Fibroblast of lung (primary cell): Measurements from ENCODE around the gene ERCC6L. TPM values are rescaled to one million over a fixed set of nuclear protein-coding genes. Genes with fewer than 3 reads are reported as not detected.

ENCODE experiments used
- DNase-seq, 2 donors: peaks; one replicate each; pipeline versions ENCODE4 v3.0.0 to v3.0.0-alpha.2; 2010; ENCODE audit warnings: low read depth in 2 of 2
- H2AFZ ChIP-seq: 2 replicates; pipeline ENCODE4 v1.5.1; 2012; ENCODE audit warnings: low read length, control low read depth, inconsistent platforms
- H3K27ac ChIP-seq: 2 replicates; pipeline ENCODE4 v1.5.1; 2011; ENCODE audit warnings: low read length, control low read depth; ENCODE audit not compliant: insufficient read depth
- H3K27me3 ChIP-seq: 2 replicates; pipeline ENCODE4 v1.5.1; 2011; ENCODE audit warnings: mild to moderate bottlenecking, low read length; ENCODE audit not compliant: control insufficient read depth, insufficient read depth
- H3K36me3 ChIP-seq: 2 replicates; pipeline ENCODE4 v1.5.1; 2011; ENCODE audit warnings: low read length; ENCODE audit not compliant: control insufficient read depth, insufficient read depth
- H3K4me1 ChIP-seq: 2 replicates; pipeline ENCODE4 v1.5.1; 2011; ENCODE audit warnings: low read length; ENCODE audit not compliant: control insufficient read depth, insufficient read depth; ENCODE audit errors: extremely low read depth
- H3K4me2 ChIP-seq: 2 replicates; pipeline ENCODE4 v1.5.1; 2011; ENCODE audit warnings: low read length, control low read depth; ENCODE audit not compliant: insufficient read depth; ENCODE audit errors: extremely low read depth
- H3K4me3 ChIP-seq, 4 experiments: fragments of 200-600 bp in 1 of 4; sonication (generic) in 1 of 4; replicated peaks in 1 of 4; 2 replicates each; pipeline ENCODE4 v1.5.1; 2011 to 2016; ENCODE audit warnings: low read length in 4 of 4, low read depth in 3 of 4, mild to moderate bottlenecking in 3 of 4, control low read depth in 2 of 4, inconsistent platforms in 1 of 4, mixed read lengths in 1 of 4; ENCODE audit not compliant: insufficient read depth in 1 of 4; ENCODE audit errors: control extremely low read depth in 1 of 4
- H3K79me2 ChIP-seq: 2 replicates; pipeline ENCODE4 v1.5.1; 2012; ENCODE audit warnings: mild to moderate bottlenecking, low read length, inconsistent platforms; ENCODE audit not compliant: control insufficient read depth, insufficient read depth
- H3K9ac ChIP-seq: 2 replicates; pipeline ENCODE4 v1.5.1; 2011; ENCODE audit warnings: mild to moderate bottlenecking, low read length, control low read depth; ENCODE audit not compliant: insufficient read depth
- H3K9me3 ChIP-seq: 2 replicates; pipeline ENCODE4 v1.5.1; 2012; ENCODE audit warnings: low read depth, low read length; ENCODE audit not compliant: control insufficient read depth, insufficient read depth
- H4K20me1 ChIP-seq: 2 replicates; pipeline ENCODE4 v1.5.1; 2011; ENCODE audit warnings: low read length; ENCODE audit not compliant: control insufficient read depth, insufficient read depth; ENCODE audit errors: extremely low read depth
- CTCF ChIP-seq, 2 donors: IDR thresholded peaks in 1 of 2; conservative IDR thresholded peaks in 1 of 2; 1 replicate in 1 of 2; 2 replicates in 1 of 2; pipeline ENCODE4 v1.5.1; 2011 to 2012; ENCODE audit warnings: low read length in 2 of 2, control low read depth in 1 of 2, inconsistent platforms in 1 of 2, low read depth in 1 of 2, mild to moderate bottlenecking in 1 of 2
- EZH2 ChIP-seq: IDR thresholded peaks from 2 replicates; pipeline ENCODE4 v1.5.1; 2012; ENCODE audit warnings: low read length, control low read depth, mild to moderate bottlenecking; ENCODE audit errors: missing control alignments
- polyA plus RNA-seq, 2 donors: library from polyadenylated mRNA; depleted of rRNA in 1 of 2; stranded (reverse) in 1 of 2; unstranded in 1 of 2; fragments of >200 nt; gene quantifications; 2 replicates each; pipeline ENCODE4 v1.2.1, GENCODE V29; 2011 to 2012; ENCODE audit warnings: missing spikeins in 1 of 2
- total RNA-seq: library from RNA; depleted of rRNA; stranded (reverse); fragments of >200 nt; gene quantifications from 2 replicates; pipeline ENCODE4 v1.2.1, GENCODE V29; 2014

The ERCC6L gene
- total and polyA plus RNA-seq, 2 donors (not counting 1 experiment from before 2014, with no cell fraction given), result 0.66 to 1.7 TPM

GRCh38 chrX:72205706-72206105, 33.1 kb downstream of the ERCC6L start:
- Histone ChIP-seq H3K4me3 (no peak overlapping the region), H3K9me3 (no peaks in the 10 kb centered on the region), H3K4me1 (peaks cover 4% of the 10 kb centered on the region), H3K27ac (no peak overlapping the region), H3K36me3 (no peaks in the 10 kb centered on the region), H3K27me3 (no peaks in the 10 kb centered on the region), H3K9ac (no peak overlapping the region), H2AFZ (no peak overlapping the region), H3K79me2 (peaks cover 1% of the 10 kb centered on the region), H4K20me1 (no peaks in the 10 kb centered on the region), H3K4me2 (no peak overlapping the region)
- no peak for DNase-seq
- TF ChIP-seq EZH2, result no peak
- TF ChIP-seq CTCF (conservative IDR thresholded peaks at IDR 0.05 in 1 of 2, IDR thresholded peaks at IDR 0.05 in 1 of 2; ENCODE audit: low read depth in 1 of 2, low read length in 2 of 2), result no peak

GRCh38 chrX:72203421-72203820, 35.4 kb downstream of the ERCC6L start:
- Histone ChIP-seq H3K27ac (no peak overlapping the region), H3K4me1 (peaks cover 4% of the 10 kb centered on the region), H4K20me1 (no peaks in the 10 kb centered on the region), H3K36me3 (no peaks in the 10 kb centered on the region), H2AFZ (no peak overlapping the region), H3K4me3 (no peak overlapping the region), H3K9ac (no peak overlapping the region), H3K27me3 (no peaks in the 10 kb centered on the region), H3K79me2 (no peaks in the 10 kb centered on the region), H3K9me3 (no peaks in the 10 kb centered on the region), H3K4me2 (no peak overlapping the region)
- TF ChIP-seq EZH2, result no peak
- no peak for TF ChIP-seq CTCF (conservative IDR thresholded peaks at IDR 0.05 in 1 of 2, IDR thresholded peaks at IDR 0.05 in 1 of 2; ENCODE audit: low read depth in 1 of 2, low read length in 2 of 2)
- no peak for DNase-seq

GRCh38 chrX:72202792-72203401, 35.9 kb downstream of the ERCC6L start:
- Histone ChIP-seq H4K20me1 (no peaks in the 10 kb centered on the region), H3K36me3 (no peaks in the 10 kb centered on the region), H3K79me2 (no peaks in the 10 kb centered on the region), H3K27ac (peak overlapping the region; percentile 81), H3K9me3 (no peaks in the 10 kb centered on the region), H3K4me3 (no peak overlapping the region), H3K4me2 (no peak overlapping the region), H2AFZ (no peak overlapping the region), H3K9ac (no peak overlapping the region), H3K27me3 (no peaks in the 10 kb centered on the region), H3K4me1 (peaks cover 4% of the 10 kb centered on the region)
- no peak for TF ChIP-seq CTCF (conservative IDR thresholded peaks at IDR 0.05 in 1 of 2, IDR thresholded peaks at IDR 0.05 in 1 of 2; ENCODE audit: low read depth in 1 of 2, low read length in 2 of 2)
- TF ChIP-seq EZH2, result no peak
- DNase-seq, result no peak
